Measurements from ENCODE around the gene CLDN7.

DNA sequence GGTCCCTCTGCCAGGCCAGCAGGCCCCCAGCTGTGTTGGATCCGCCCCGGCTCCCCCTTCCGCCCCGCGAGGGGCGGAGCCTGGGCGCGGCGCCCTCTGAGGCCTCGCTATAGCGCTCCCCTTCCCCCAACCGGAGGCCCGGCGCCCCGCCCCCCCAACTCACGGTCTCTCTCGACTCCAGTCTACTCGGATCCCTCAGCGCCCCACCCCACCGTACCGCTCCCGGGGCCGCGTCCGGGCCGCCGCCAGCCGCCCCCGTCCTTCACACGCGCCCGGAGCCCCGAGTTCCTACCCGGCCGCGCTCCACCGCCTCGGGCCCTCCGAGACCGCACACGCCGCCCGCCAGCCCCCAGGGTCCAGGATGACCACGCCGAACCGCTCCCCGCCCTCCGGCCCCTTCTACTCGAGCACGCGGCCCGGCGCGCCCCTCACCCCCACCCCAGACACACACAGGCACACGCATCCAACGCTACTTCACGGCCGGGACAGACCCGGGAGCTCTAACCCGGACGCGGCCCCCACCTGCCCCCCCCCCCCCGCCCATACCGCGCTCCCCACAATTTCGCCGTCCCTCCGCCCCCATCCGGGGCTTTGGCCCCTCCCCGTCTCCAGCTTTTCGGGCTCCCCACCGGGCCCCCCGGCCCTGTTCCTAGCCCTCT, 24.4 kb downstream of the CLDN7 start:
- TF ChIP-seq, protein P1, sequence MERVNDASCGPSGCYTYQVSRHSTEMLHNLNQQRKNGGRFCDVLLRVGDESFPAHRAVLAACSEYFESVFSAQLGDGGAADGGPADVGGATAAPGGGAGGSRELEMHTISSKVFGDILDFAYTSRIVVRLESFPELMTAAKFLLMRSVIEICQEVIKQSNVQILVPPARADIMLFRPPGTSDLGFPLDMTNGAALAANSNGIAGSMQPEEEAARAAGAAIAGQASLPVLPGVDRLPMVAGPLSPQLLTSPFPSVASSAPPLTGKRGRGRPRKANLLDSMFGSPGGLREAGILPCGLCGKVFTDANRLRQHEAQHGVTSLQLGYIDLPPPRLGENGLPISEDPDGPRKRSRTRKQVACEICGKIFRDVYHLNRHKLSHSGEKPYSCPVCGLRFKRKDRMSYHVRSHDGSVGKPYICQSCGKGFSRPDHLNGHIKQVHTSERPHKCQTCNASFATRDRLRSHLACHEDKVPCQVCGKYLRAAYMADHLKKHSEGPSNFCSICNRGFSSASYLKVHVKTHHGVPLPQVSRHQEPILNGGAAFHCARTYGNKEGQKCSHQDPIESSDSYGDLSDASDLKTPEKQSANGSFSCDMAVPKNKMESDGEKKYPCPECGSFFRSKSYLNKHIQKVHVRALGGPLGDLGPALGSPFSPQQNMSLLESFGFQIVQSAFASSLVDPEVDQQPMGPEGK (CRISPR knock-in tag; IDR thresholded peaks at IDR 0.05; ENCODE audit: borderline replicate concordance), result no peak
- TF ChIP-seq ZFP3 (CRISPR knock-in tag; IDR thresholded peaks at IDR 0.05), result no peak
- TF ChIP-seq, protein P2, sequence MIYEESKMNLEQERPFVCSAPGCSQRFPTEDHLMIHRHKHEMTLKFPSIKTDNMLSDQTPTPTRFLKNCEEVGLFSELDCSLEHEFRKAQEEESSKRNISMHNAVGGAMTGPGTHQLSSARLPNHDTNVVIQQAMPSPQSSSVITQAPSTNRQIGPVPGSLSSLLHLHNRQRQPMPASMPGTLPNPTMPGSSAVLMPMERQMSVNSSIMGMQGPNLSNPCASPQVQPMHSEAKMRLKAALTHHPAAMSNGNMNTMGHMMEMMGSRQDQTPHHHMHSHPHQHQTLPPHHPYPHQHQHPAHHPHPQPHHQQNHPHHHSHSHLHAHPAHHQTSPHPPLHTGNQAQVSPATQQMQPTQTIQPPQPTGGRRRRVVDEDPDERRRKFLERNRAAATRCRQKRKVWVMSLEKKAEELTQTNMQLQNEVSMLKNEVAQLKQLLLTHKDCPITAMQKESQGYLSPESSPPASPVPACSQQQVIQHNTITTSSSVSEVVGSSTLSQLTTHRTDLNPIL (CRISPR knock-in tag; IDR thresholded peaks at IDR 0.05; ENCODE audit: low read depth), result no peak
- no peak for TF ChIP-seq RARB (CRISPR knock-in tag; IDR thresholded peaks at IDR 0.05)
- no peak for TF ChIP-seq ZFP30 (CRISPR knock-in tag; IDR thresholded peaks at IDR 0.05)
- TF ChIP-seq PPARA (CRISPR knock-in tag; IDR thresholded peaks at IDR 0.05; ENCODE audit: borderline replicate concordance), result no peak
- TF ChIP-seq, protein P3, sequence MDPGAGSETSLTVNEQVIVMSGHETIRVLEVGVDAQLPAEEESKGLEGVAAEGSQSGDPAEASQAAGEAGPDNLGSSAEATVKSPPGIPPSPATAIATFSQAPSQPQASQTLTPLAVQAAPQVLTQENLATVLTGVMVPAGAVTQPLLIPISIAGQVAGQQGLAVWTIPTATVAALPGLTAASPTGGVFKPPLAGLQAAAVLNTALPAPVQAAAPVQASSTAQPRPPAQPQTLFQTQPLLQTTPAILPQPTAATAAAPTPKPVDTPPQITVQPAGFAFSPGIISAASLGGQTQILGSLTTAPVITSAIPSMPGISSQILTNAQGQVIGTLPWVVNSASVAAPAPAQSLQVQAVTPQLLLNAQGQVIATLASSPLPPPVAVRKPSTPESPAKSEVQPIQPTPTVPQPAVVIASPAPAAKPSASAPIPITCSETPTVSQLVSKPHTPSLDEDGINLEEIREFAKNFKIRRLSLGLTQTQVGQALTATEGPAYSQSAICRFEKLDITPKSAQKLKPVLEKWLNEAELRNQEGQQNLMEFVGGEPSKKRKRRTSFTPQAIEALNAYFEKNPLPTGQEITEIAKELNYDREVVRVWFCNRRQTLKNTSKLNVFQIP (CRISPR knock-in tag; IDR thresholded peaks at IDR 0.05; ENCODE audit: borderline replicate concordance, low read depth), result no peak
- no peak for TF ChIP-seq OSR1 (CRISPR knock-in tag; IDR thresholded peaks at IDR 0.05)
- no peak for TF ChIP-seq ARNTL (CRISPR knock-in tag; IDR thresholded peaks at IDR 0.05; ENCODE audit: borderline replicate concordance, low read depth)
- TF ChIP-seq TOX (CRISPR knock-in tag; IDR thresholded peaks at IDR 0.05; ENCODE audit: borderline replicate concordance), result no peak
- TF ChIP-seq, protein P4, sequence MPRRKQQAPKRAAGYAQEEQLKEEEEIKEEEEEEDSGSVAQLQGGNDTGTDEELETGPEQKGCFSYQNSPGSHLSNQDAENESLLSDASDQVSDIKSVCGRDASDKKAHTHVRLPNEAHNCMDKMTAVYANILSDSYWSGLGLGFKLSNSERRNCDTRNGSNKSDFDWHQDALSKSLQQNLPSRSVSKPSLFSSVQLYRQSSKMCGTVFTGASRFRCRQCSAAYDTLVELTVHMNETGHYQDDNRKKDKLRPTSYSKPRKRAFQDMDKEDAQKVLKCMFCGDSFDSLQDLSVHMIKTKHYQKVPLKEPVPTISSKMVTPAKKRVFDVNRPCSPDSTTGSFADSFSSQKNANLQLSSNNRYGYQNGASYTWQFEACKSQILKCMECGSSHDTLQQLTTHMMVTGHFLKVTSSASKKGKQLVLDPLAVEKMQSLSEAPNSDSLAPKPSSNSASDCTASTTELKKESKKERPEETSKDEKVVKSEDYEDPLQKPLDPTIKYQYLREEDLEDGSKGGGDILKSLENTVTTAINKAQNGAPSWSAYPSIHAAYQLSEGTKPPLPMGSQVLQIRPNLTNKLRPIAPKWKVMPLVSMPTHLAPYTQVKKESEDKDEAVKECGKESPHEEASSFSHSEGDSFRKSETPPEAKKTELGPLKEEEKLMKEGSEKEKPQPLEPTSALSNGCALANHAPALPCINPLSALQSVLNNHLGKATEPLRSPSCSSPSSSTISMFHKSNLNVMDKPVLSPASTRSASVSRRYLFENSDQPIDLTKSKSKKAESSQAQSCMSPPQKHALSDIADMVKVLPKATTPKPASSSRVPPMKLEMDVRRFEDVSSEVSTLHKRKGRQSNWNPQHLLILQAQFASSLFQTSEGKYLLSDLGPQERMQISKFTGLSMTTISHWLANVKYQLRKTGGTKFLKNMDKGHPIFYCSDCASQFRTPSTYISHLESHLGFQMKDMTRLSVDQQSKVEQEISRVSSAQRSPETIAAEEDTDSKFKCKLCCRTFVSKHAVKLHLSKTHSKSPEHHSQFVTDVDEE (CRISPR knock-in tag; IDR thresholded peaks at IDR 0.05), result no peak
- TF ChIP-seq BACH2 (CRISPR knock-in tag; IDR thresholded peaks at IDR 0.05; ENCODE audit: borderline replicate concordance), result no peak
- no peak for TF ChIP-seq ZNF8 (CRISPR knock-in tag; IDR thresholded peaks at IDR 0.05)
- TF ChIP-seq ZNF565 (CRISPR knock-in tag; conservative IDR thresholded peaks at IDR 0.05; ENCODE audit: low read depth), result no peak

All from SK-N-SH treated with all-trans-retinoic acid at 6 μM for 48 hours (cell line).